Measurements from ENCODE around the gene MDH2. TPM values are rescaled to one million over a fixed set of nuclear protein-coding genes. Genes with fewer than 3 reads are reported as not detected.
"Not testable (repeated sequence)": the region's sequence is repeated elsewhere in the genome, so short reads cannot be mapped to it uniquely, and the experiment has no call there.

The MDH2 gene
- total RNA-seq, 1 experiment from 2014 or later, result 160 TPM

DNA sequence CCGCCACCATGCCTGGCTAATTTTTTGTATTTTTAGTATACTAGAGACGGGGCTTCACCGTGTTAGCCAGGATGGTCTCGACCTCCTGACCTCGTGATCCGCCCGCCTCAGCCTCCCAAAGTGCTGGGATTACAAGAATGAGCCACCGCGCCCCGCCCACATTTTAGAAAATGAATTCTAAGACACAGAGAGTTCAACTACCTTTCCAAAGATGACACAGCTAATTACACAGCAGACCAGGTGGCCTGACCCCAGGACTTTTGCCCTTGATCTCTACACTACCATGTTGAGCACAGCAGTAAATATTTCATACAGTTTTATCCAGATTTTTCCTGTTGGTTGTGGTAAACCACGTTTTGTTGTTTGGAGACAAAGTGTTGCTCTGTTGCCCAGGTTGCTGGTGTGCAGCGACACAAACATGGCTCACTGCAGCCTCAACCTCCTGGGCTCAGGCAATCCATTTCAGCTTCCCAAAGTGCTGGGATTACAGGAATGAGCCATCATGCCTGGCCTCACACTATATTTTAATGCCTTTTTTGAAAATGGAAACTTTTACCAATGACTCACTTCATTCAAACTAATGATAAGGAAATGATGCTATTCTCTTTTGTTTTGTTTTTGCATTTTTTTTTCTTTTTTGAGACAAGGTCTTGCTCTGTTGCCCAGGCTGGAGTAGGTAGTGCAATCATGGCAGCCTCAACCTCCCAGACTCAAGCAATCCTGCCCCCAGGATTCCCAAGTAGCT is 54.0 kb downstream of the MDH2 start:
- not testable (repeated sequence) for H3K9me3 ChIP-seq (replicated peaks); H3K4me1 ChIP-seq; DNase-seq; H3K27me3 ChIP-seq; H3K27ac ChIP-seq; H3K36me3 ChIP-seq; H3K4me3 ChIP-seq

DNA sequence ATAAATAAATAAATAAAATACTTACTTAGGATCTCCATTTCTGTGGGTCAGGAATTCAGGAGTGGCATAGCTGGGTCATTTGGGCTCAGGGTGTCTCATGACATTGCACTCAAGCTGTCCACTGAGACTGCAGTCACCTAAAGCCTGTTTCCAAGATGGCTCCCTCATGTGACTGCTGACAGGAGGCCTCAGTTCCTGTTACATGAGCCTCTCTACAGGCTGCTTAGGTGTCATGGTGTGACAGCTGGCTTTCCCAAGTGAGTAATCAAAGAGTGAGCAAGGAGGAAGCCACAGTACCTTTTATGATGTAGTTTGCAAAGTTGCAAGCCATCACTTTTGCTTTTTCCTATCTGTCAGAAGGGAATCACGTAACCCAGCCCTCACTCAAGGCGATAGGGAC is 55.9 kb downstream of the MDH2 start:
- H3K9me3 ChIP-seq (replicated peaks); DNase-seq; H3K27me3 ChIP-seq; H3K36me3 ChIP-seq; H3K4me1 ChIP-seq; H3K4me3 ChIP-seq; H3K27ac ChIP-seq: not testable (repeated sequence)

DNA sequence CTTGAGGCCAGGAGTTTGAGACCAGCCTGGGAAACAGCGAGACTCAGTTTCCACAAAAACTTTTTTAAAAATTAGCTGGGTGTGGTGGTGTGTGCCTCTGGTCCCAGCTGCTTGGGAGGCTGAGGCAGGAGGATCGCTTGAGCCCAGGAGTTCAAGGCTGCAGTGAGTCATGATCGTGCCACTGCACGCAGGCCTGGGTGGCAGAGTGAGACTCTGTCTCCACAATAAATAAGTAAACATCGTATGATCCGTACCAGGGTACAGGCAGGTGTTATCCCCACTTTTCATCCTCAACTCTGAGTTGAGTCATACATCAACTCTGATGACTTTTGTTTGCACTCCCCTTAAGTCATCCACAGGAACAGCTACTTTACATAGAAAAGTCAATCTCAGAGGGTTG is 58.2 kb downstream of the MDH2 start:
- not testable (repeated sequence) for H3K4me3 ChIP-seq

DNA sequence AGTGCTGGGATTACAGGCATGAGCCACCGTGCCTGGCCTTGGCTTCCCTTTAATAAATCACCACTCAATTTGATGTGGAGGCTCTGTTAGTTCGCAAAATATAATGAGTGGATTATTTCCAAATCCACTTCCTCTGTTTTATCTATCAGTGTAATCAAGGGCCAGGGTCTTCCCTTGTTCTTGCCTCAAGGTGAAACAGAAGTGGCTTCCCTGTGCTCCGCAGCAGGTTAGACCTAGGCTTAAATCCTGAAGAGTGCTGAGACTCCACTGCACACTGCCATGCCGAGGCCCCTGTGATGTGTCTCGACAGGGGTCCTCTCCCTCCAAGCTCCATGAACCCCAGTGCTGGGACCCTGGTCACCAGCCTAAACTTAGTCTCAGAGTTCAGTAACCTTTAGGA is 59.0 kb downstream of the MDH2 start:
- Histone ChIP-seq H3K27me3 (no peaks in the 10 kb centered on the region), H3K4me3 (no peak overlapping the region), H3K36me3 (no peaks in the 10 kb centered on the region), H3K9me3 (replicated peaks) (no peaks in the 10 kb centered on the region), H3K4me1 (no peaks in the 10 kb centered on the region), H3K27ac (no peak overlapping the region)
- DNase-seq, result no peak

More for the DNA sequence above, 58.2 kb downstream of the MDH2 start:
- not testable (repeated sequence) for H3K27me3 ChIP-seq; H3K9me3 ChIP-seq (replicated peaks); H3K4me1 ChIP-seq; DNase-seq; H3K27ac ChIP-seq; H3K36me3 ChIP-seq

DNA sequence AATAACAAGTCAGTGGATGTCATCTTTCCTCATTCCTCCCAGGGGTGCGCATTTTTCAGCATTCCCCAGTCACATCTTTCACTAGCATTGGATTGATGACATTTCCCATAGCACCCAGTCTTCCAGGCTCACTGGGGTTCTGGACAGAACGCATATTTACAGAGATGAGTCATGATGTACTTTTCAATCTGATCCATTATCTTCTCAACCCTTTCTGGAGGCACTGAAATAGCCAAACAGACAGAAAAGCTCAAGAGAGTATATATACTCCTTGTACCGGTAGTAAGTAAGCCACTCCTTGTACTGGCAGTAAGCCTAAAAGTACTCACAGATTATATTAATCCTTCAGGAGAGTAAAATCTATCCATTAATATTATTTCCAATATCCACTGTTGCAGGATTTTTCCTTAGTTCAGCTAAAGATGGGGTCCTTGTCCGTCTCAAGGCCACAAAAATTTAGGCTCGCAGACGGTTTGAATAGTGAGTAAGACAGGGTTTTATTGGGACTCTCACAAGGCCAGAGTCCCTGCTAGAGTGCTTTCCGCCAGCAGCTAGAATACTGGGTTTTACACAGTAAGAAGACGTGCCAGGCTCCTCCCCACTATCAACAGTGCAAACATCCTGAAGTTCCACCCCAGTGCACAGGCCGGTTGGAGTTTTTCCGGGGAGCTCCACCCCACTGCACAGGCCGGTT is 60.8 kb downstream of the MDH2 start:
- Histone ChIP-seq H3K4me3 (no peak overlapping the region), H3K36me3 (no peaks in the 10 kb centered on the region), H3K4me1 (no peaks in the 10 kb centered on the region), H3K9me3 (replicated peaks) (no peaks in the 10 kb centered on the region), H3K27ac (no peak overlapping the region), H3K27me3 (no peaks in the 10 kb centered on the region)
- no peak for DNase-seq

DNA sequence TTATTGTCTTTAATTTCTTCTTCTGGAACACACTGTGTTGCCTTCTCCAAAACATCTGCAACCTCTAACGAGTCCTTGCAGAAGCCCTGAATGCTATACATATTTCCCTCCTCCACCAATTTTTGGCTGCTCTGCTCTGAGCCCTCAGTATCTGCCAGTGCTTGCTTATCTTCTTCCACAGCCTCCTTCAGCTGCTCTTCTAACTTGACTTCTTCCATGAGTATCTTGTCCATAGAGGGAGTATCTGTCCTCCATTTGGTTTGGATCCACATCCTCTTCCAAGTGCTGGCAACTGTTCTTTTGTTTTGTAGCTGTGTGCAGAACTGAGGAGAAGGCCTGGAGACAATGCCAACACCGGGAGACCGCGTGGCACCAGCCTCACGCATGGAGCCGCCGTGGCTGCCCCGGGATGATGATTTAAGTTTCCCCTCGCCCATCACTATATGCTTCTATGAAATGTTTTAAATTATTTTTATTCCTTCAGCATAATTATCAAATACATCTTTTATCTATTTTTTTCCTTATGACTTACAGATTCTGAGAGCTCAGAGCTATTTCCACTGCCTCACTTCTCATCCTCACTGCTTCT is 65.2 kb downstream of the MDH2 start:
- H3K27me3 ChIP-seq; H3K4me3 ChIP-seq; H3K27ac ChIP-seq; H3K9me3 ChIP-seq (replicated peaks); DNase-seq; H3K4me1 ChIP-seq; H3K36me3 ChIP-seq: not testable (repeated sequence)

DNA sequence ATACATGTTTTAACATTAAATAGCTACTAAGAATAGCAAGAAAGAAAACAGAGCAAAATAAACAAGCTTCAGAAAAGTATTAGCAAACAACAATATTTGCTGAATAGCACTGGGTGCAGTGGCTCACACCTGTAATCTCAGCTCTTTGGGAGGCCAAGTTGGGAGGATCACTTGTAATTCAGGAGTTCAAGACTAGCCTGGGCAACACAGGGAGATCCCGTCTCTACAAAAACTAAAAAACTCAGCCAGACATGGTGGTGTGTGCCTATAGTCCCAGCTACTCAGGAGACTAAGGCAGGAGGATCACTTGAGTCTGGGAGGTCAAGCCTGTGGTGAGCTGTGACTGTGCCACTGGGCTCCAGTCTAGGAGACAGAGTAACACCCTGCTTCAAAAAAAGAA is 66.8 kb downstream of the MDH2 start:
- H3K4me1 ChIP-seq; H3K9me3 ChIP-seq (replicated peaks); H3K4me3 ChIP-seq; DNase-seq; H3K27me3 ChIP-seq; H3K36me3 ChIP-seq; H3K27ac ChIP-seq: not testable (repeated sequence)

Other genes starting within 250 kb of the MDH2 start
- gene CCL24, start 234.3 kb upstream of the MDH2 start, total RNA-seq (2014; rRNA removed; shearing (Covaris generic)), result 0.35 TPM in 1 of 2 replicates, not detected in the other
- gene RHBDD2, start 169.1 kb upstream of the MDH2 start, total RNA-seq (2014; rRNA removed; shearing (Covaris generic)), result 49.3 and 50.6 TPM in 2 replicates
- gene POR, start 133.0 kb upstream of the MDH2 start, total RNA-seq (2014; rRNA removed; shearing (Covaris generic)), result 106 and 109 TPM in 2 replicates
- 14.0 and 21.2 TPM in 2 replicates for gene TMEM120A, start 53.5 kb upstream of the MDH2 start, total RNA-seq (2014; rRNA removed; shearing (Covaris generic))
- gene STYXL1, start 106 bp upstream of the MDH2 start, total RNA-seq (2014; rRNA removed; shearing (Covaris generic)), result 60.9 and 66.8 TPM in 2 replicates
- gene SRRM3, start 153.8 kb downstream of the MDH2 start, total RNA-seq (2014; rRNA removed; shearing (Covaris generic)), result 0.43 and 0.51 TPM in 2 replicates